Measurements from ENCODE around the gene ATP5MC2. TPM values are rescaled to one million over a fixed set of nuclear protein-coding genes. Genes with fewer than 3 reads are reported as not detected.

ATP5MC2 gene
- total RNA-seq, 1 donor from 2014 or later: 330 TPM

DNA sequence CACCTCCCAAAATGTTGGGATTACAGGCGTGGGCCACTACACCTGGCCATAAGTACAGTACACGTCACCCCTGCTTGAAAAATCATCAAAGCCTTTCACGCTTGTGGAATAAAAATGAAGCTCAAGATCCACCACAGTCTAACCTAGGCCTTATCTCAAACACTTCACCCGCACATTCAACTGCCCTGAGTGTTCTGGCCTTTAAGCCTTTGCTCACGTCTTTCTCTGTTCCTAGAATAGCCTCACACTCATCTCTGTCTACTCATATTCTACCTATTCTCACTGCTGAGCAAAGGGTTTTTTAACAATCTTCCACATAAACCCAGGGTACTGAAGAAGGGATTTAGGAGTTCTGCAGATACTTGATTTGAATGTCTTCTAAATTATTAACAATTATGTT is 41.4 kb upstream of the ATP5MC2 start:
- Mint-ChIP-seq H3K27ac (no peak overlapping the region), H3K4me1 (no peaks in the 10 kb centered on the region), H3K36me3 (ENCODE audit: low read depth) (peaks cover 76% of the 10 kb centered on the region), H3K9me3 (no peaks in the 10 kb centered on the region), H3K4me3 (no peak overlapping the region), H3K27me3 (no peaks in the 10 kb centered on the region)
- intact Hi-C loops (cut with micrococcal nuclease): no loop called here
- POLR2A ChIA-PET: no interaction called here
- CTCF ChIA-PET: no interaction called here
- TF ChIP-seq, protein P1, sequence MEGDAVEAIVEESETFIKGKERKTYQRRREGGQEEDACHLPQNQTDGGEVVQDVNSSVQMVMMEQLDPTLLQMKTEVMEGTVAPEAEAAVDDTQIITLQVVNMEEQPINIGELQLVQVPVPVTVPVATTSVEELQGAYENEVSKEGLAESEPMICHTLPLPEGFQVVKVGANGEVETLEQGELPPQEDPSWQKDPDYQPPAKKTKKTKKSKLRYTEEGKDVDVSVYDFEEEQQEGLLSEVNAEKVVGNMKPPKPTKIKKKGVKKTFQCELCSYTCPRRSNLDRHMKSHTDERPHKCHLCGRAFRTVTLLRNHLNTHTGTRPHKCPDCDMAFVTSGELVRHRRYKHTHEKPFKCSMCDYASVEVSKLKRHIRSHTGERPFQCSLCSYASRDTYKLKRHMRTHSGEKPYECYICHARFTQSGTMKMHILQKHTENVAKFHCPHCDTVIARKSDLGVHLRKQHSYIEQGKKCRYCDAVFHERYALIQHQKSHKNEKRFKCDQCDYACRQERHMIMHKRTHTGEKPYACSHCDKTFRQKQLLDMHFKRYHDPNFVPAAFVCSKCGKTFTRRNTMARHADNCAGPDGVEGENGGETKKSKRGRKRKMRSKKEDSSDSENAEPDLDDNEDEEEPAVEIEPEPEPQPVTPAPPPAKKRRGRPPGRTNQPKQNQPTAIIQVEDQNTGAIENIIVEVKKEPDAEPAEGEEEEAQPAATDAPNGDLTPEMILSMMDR (IDR thresholded peaks at IDR 0.05): no peak
- DNase-seq (no peak), ATAC-seq (ENCODE audit: low read depth) (no peak)

DNA sequence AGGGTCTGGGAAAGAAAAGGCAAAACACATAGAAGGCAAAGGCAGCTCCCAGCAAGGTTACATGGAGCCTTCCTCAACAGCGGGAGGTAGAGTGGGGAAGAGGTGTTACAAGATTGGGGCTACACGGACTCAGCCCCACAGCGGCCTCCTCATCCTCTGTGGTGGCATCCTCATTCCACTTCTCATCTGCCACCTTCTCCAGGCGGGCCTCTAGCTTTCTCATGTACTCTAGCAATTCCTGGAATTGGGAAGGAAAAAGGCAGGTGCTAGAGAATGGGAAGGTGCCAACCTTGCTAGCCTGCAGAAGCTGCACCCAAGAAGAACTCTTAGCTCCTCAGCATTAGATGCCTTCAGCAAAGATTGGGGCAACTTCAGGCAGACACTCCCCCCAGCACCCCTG is 38.1 kb upstream of the ATP5MC2 start:
- Mint-ChIP-seq H3K4me1 (peaks cover 5% of the 10 kb centered on the region), H3K27me3 (no peaks in the 10 kb centered on the region), H3K27ac (no peak overlapping the region), H3K36me3 (ENCODE audit: low read depth) (peaks cover 53% of the 10 kb centered on the region), H3K9me3 (no peaks in the 10 kb centered on the region), H3K4me3 (no peak overlapping the region)
- ChIA-PET CTCF (interaction anchor here (1.2 kb wide), 2 partner anchors 15 to 30 kb away, joined by 3 to 4 read pairs; no protein-coding TSS in a partner anchor), POLR2A (no interaction called here)
- TF ChIP-seq, protein P1 (IDR thresholded peaks at IDR 0.05): no peak
- ATAC-seq (ENCODE audit: low read depth) (no peak), DNase-seq (no peak)
- intact Hi-C loops (cut with micrococcal nuclease): no loop called here

DNA sequence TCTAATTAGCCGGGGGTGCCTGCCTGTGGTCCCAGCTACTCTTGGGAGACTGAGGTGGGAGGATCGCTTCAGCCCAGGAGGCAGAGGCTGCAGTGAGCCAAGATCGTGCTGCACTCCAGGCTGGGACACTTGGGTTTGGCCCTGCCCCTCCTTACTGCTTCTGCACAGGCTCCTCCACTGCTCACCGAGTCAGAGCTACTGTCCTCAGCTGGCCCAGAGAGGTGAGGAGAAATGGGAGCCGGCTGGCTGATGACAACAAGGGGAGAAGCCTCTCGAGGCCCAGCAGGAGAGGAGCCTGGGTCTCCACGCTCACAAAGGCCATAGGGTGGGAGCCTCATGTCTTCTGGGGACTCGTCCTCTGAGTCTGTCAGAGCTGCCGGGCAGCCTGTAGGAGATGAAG is 37.6 kb upstream of the ATP5MC2 start:
- TF ChIP-seq, protein P1 (IDR thresholded peaks at IDR 0.05): no peak
- H3K27ac Mint-ChIP-seq: no peak overlapping the region
- ChIA-PET POLR2A (no interaction called here), CTCF (interaction anchor here (1.2 kb wide), 2 partner anchors 15 to 30 kb away, joined by 3 to 4 read pairs; no protein-coding TSS in a partner anchor)
- no peak for ATAC-seq (ENCODE audit: low read depth)
- no peak overlapping the region for H3K4me3 Mint-ChIP-seq
- DNase-seq: no peak
- intact Hi-C loops (cut with micrococcal nuclease): no loop called here
- peaks cover 53% of the 10 kb centered on the region for H3K36me3 Mint-ChIP-seq (ENCODE audit: low read depth)
- H3K9me3 Mint-ChIP-seq: no peaks in the 10 kb centered on the region
- H3K4me1 Mint-ChIP-seq: peaks cover 5% of the 10 kb centered on the region
- no peaks in the 10 kb centered on the region for H3K27me3 Mint-ChIP-seq

DNA sequence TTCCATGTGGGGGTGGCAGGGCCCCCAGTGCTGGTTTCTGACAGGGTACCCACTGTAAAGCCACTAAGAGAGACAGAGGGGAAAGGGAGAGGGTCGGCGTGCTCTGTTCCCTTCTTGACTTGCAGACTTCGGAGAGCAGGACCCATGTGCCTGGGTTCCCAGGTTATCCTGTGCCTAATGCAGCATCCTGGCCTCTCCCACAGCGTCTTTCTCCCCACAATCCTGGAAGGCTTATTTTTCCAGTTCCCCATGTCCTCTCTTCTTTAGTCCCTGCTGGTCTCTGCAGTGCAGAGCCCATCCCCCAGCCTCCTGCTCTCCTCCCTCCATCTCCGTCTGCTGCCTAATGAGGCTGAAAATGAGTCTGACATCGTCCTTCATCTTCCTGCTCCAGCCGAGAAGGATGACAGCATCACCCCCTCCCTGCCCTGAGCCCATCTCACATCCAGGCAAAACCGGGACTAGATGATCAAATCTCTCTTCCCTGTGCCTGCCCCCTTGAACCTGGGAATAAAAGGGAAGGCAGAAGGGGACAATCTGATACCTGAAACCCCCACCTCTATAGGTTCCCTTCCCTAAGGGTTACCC is 36.3 kb upstream of the ATP5MC2 start:
- intact Hi-C loops (cut with micrococcal nuclease): no loop called here
- TF ChIP-seq, protein P1 (IDR thresholded peaks at IDR 0.05): no peak
- peaks cover 48% of the 10 kb centered on the region for H3K36me3 Mint-ChIP-seq (ENCODE audit: low read depth)
- DNase-seq (no peak), ATAC-seq (ENCODE audit: low read depth) (no peak)
- ChIA-PET CTCF (no interaction called here), POLR2A (no interaction called here)
- H3K4me3 Mint-ChIP-seq: no peak overlapping the region
- H3K27me3 Mint-ChIP-seq: peaks cover 4% of the 10 kb centered on the region
- no peak overlapping the region for H3K27ac Mint-ChIP-seq
- H3K9me3 Mint-ChIP-seq: no peaks in the 10 kb centered on the region
- peaks cover 5% of the 10 kb centered on the region for H3K4me1 Mint-ChIP-seq

DNA sequence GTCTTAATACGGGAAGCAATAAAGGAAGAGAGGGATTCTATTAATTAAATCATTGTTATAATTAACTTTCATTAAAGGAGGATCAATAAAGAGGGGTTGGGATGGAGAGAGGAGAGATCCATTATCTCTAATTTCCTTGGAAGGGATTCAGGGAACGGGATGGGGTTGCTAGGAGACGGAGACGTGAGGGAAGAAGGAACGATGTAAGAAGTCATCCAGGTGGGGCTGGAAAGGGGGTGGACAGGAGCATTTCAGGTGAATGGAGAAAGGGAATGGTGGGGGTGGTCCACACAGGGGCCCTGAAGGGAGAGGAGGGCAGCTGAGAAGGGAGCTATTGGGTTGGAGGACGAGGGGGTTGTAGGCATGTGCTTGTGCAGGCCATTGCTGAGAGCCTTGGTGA is 34.2 kb upstream of the ATP5MC2 start:
- Mint-ChIP-seq H3K36me3 (ENCODE audit: low read depth) (peaks cover 31% of the 10 kb centered on the region), H3K4me3 (no peak overlapping the region), H3K27ac (no peak overlapping the region), H3K4me1 (peaks cover 5% of the 10 kb centered on the region), H3K9me3 (no peaks in the 10 kb centered on the region), H3K27me3 (peaks cover 17% of the 10 kb centered on the region)
- TF ChIP-seq, protein P1 (IDR thresholded peaks at IDR 0.05): no peak
- DNase-seq (no peak), ATAC-seq (ENCODE audit: low read depth) (no peak)
- ChIA-PET POLR2A (interaction anchor here (0.6 kb wide), 1 partner anchor 137 kb away, joined by 3 read pairs; no protein-coding TSS in a partner anchor), CTCF (no interaction called here)
- intact Hi-C loops (cut with micrococcal nuclease): no loop called here

All from activated B cell treated with CpG ODN at 0.5 μM for 24 hours (primary cell).